Renal pelvis (tissue), 4 donors: ENCODE measurements around the gene NLK. TPM values are rescaled to one million over a fixed set of nuclear protein-coding genes. Genes with fewer than 3 reads are reported as not detected.
"Not testable (repeated sequence)": the region's sequence is repeated elsewhere in the genome, so short reads cannot be mapped to it uniquely, and the experiment has no call there.

Source experiments
- DNase-seq: peaks from one replicate; pipeline ENCODE4 v3.0.0-alpha.2; 2013
- polyA plus RNA-seq, 3 donors: library from polyadenylated mRNA; unstranded; fragments of 120-200 nt; gene quantifications; one replicate each; pipeline ENCODE4 v1.2.1, GENCODE V29; 2013; ENCODE audit not compliant: insufficient read length in 3 of 3

Gene NLK
- polyA plus RNA-seq, 3 donors: 43.3 to 53.9 (median 49.2) TPM

DNA sequence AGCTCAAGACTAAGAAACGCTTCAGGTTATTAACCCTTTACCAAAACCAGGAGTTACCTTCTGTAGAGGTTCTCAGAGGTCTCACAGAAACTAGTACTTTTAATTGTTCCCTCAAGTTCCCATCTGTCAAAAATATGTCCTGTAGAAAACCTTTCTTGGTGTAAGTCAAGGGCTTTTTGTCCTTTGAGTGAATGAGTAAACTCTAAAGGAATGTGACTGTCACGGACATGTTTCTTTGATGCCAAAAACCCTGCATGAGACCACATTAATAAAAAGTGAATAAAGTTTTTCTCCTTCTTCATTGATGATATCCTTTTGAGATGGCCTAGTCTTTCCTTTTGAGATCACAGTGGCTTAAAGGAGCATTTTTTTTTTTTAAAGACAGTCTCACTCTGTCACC, 102.9 kb downstream of the NLK start:
- DNase-seq: no peak

DNA sequence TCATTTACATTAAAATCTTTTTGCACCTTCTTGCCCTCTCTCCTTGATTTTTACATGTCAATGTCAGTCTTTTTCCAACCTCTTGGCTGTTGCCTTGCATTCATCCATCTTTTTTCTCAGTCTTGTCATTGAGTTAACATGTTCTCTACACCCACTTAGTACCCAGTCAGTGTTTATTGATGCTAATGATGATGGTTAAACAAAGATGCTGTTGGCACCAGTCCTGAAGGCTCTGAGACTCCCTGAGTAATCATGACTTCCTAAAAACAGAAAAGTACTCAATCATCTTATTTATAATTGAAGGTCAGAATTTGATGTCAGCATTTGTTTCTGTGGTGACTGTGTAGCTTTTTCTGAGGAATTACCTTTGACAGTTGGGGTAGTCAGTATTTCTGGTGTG, 104.5 kb downstream of the NLK start:
- no peak for DNase-seq

DNA sequence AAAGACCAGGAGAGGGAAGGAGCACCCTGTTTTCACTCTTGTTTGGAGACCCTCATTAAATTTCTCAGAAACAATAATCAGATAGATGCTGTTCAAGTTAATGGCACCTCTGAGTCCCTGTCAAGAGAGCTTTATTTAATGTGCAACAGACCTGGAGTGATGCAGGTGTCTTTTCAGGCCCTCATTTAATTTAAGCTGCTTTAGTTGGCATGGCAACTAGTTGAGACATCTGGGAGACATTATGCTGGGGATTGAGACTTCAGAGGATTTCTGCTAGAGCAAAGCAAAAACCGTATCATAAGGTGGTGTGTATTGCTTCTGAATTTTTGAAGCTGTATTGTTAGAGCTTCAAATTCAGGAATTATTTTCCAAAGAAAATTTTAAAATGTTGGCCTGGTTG, 108.5 kb downstream of the NLK start:
- no peak for DNase-seq

DNA sequence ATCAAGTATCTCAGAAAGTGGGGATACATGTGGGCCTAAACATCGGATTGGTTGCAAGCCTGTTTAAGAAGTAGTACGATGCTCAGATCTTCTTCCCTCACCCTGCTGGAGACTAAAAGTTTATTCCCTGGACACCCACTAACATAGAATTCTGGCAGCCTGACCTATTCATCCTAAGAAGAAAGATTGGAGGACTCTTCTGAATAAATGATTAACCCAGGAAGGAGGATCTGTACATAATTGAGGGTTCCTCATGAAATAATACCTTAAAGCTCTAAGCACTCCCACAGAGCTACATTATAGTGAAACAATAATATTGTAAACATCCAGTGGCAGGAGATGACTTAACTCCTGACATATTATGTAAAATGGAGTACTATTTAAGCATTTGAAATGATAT, 111.7 kb downstream of the NLK start:
- no peak for DNase-seq

DNA sequence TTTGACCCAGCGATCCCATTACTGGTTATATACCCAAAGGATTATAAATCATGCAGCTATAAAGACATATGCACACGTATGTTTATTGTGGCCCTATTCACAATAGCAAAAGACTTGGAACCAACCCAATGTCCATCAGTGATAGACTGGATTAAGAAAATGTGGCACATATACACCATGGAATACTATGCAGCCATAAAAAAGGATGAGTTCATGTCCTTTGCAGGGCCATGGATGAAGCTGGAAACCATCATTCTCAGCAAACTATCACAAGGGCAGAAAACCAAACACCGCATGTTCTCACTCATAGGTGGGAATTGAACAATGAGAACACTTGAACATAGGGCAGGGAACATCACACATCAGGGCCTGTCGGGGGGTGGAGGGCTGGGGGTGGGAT, 112.9 kb downstream of the NLK start:
- DNase-seq: not testable (repeated sequence)

DNA sequence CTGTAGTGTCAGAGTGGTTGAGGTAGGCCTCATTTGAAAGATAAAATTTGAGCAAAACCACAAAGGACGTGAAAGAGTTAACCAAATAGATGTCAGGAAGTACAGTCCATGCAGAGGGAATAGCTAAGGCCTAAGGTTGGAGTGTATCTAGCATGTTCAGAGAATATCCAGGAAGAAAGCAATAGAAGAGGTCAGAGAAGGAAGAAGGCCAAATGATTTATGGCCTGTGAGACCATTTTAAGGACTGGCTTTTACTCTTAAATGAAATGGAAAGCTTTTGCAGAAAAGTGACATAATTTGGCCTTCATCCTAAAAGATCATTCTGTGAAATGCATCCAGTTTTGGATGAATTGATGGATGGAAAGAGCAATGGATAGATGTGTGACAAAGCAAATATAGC, 116.5 kb downstream of the NLK start:
- DNase-seq: no peak

DNA sequence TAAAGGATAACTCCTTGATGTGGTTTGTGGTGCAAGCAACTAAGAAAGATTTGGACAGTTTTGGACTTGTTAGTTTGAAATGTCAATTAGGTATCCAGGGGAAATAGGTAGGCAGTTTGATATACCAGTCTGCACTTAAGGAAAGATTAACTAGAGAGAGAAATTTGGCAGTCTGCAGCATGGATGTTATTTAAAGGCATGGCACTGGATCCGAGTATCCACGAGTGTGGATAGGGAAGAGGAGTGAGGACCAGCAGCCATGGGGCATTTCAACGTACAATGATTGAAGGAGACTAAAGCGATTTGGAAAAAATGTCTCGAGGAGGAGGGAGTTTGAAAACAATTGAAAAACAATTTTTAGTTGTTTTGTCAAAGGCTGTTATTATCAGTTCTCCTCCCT, 117.4 kb downstream of the NLK start:
- no peak for DNase-seq

DNA sequence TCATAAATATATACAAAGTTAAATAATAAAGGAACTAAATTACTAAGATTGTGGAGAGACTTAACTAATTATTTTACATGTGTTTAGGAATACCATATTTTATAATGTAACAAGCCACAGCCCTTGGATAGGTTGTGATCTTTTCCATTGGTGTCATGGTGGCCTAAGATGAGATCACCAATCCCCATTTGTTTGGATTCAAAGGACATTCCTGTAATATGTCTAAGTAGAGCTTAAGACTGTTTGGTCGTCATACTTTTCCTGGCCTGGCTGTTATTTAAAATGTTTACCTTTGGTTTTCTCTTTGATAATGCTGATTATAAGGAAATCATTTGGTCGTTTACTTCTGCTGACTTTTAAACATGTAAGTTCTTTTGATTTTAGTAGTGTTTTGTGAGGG, 118.1 kb downstream of the NLK start:
- no peak for DNase-seq

DNA sequence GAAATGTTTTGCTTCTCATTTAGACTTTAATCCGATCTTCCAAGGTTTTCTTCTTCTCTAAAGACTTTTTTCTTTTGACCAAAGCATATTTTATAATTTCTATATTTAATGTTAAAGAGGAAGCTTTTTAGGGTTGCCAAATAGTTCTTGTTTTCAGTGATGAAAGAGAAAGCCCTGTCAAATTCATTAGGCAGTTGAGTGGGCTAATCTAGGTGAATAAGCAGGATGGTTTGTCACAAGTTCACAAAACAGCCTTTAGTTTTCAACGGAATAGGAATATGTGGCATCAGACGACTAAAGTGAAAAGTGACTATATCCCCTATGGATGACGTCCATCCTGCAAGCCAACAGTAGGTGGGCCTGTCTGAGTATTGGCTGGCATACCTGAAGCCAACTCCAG, 118.8 kb downstream of the NLK start:
- no peak for DNase-seq

DNA sequence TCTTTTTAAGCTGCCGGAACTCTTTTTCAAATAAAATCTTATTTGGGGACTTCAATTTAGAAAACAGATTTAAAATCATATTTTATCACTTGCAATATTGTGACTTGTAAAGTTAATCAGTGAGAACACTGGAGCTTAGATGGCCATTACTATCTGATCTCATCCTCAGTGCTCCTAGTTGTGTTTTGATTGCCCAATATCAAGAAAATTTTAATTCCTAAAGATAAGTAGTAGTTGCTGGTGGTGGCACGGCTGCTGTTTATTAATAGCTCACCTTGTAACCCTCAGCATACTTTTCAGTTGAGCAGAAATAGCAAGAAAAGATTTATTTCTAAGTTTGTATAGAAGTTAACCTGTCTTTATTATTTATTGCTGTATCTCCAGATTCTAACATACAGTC, 124.0 kb downstream of the NLK start:
- no peak for DNase-seq

DNA sequence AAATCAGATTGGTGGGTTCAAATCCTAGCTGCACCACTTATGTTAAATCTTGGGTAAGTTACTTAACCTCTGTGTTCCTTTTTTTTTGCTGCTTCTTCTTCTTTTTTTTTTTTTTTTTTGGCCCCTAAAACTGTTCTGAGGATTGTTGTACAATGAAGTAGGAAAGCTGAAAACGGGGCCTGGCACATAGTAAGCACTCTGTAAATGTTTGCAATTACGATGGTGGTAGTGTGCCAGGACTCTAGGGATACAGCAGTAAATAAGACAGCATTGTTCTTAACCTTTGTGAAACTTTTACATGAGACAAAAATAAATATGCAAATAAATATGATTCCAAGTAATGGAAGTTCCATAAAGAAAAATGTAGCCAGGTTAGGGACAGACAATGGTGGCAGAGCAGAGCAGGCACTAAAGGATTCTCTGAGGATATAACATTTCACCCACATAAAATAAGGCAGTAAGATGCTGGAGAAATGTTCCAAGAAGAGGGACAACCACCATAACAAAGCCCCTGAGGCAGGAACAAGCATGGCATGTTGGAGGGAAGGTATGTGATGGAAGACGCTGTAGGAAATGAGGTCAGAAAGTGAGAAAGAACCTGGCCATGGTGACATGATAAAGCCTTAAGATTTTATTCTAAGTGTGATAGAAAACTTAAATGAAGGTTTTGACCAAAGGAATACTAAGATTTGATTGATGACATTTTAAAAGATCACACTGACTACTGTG, 127.3 kb downstream of the NLK start:
- no peak for DNase-seq

DNA sequence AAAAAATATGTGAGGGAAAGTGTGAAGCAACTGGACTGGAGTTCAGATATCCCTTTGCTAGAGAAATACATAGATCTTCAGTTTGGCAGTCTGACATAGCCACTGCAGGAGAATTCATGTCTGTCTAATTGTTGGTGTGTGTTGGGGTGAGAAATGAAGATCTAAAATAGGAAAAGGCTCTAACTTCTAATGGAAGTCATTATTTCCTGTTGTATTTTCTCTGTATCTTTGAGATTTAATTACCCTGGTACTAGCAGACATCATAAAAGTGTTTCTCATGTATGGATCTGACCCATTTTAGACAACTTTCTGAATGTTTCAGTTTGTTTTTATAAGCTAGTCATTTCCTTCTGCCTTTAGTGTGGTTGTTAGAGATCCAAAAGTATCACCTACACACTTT, 128.3 kb downstream of the NLK start:
- DNase-seq: no peak

DNA sequence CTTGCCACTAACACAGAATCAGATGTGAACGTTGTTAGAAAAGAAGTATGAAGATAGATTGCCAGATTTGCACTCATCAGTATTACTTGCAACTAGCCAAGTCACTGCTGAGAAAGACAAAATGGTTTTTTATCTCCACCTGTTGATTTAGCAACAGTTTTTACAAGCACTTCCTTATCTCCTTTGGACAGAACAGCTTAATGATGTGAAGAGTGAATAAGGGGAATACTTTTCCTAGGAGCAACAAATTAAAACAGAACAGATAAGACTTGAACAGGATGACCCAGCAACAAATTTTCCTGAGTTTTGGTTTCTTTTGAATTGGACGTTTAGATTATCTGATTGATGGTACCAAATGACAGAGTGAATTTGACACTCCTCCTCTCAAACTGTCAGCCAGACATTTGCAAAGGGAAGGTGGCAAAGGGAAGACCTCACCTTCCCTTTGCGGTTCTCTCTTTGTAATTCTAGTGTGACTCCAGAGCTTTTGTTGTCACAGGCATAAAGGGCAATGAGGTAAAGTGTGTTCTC, 130.6 kb downstream of the NLK start:
- DNase-seq: peak; percentile 17

DNA sequence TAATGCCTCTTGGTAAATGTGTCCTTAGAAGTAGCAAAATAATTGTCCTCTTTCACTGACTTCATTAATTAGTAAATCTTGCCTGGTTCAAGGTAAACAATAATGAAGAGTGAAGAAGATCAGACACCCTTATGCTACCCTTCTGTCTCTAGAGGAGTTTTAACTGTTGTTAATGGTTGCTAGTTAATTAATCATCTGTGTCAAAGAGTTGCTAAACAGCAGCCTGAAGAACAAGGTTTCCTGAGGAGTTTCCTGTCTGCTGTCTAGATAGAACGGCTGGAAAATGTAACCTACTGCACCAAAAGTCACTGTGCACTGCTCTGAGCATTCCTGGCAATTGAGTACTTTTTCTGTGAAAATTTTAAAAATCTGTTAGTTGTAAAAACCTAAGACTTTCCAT, 131.3 kb downstream of the NLK start:
- peak; percentile 43 for DNase-seq

DNA sequence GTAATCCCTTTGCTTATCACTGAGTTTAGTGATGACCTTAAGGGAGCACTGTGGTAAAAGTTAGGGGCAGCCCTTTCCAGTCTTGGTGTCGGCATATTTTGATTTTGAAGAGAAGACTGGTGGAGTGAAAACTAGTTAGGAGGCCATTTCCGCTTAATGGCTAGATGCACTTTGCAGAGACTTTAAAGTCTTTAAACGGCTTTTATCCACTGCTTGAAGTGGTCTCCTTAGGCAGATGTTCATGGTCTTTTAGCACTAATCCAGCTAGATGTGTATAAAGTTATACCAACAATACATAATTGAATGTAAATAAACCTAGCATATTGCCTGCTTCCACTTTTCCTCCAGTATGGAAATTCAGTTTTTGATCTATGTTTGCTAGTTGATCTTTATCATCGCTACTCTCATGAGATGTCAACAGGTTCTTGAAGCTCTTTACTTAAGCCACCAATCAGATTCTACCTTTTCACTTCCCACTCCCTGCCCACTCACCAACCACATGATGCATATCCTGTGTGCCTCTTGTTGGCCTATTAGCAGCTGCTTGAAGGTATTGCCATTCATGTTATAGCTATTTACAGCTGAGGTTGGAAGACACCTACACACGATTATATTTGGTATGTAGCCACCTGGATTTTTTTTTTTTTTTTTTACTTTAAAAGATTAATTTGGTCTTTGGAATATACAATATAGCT, 132.0 kb downstream of the NLK start:
- no peak for DNase-seq

DNA sequence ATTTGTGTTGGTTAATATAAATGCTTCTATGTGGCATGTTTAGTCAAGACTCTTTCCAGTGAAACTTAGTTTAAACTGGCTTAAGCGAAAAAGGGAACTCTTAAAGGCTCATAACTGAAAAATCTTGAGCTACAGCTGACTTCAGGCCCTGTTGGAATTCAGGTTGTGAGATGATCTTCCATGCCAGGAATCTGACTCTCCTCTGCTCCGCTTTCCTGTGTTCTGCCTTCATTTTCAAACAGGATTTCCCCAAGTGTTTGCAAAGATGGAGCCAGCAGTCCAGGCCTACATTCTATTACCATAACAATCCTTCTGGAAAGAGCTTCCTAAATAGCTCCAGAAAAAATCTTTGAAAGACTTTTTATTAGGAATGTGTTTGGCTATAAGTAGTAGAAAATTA, 134.9 kb downstream of the NLK start:
- DNase-seq: no peak

DNA sequence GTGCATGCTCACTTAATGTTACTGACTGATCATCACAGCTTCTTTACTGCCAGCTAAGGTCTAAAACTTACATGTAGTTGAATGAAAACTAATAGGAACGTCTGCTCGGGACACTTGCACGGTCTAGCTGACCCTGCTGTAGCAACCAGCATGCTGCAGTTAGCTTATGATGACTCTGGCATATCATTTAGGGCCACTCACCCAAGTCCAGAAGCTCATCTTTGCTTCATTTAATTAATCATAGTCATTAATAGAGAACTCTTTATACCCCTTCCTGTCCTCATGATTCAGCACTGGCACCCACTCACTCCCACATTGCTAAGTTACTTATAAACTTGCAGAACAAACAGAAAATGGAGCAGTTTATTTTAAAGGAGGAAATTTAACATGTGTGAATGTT, 136.3 kb downstream of the NLK start:
- DNase-seq: no peak

DNA sequence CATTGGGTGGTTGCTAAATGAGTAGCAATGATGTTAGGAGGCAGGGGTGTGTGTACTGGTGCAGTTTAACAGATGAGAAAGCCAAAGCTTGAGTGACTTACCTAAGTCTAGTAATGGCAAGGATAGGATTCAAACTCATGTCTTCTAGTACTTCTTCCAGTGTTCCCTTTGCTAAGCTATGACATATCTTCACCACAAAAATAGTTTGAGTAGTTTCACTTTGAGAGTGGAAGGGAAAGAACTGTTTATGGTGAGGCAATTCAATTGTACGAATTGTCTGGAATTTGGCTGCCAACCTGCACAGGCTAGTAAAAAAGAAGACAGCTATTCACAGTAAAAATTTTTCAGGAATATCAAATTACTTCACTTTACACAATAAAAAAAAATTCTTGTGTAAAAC, 138.0 kb downstream of the NLK start:
- DNase-seq: no peak

DNA sequence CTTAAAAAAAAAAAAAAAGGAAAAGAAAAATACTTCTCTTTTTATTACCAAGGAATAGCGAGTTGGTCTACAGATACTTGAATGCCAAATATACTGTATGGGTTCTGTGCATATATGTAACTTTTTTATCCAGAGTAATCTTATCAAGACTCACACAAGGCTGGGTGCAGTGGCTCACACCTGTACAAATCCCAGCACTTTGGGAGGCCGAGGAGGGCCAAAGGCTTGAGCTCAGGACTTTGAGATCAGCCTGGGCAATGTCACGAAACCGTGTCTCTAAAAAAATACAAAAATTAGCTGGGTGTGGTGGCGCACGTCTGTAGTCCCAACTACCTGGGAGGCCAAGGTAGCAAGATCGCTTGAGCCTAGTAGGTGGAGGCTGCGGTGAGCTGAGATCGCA, 139.1 kb downstream of the NLK start:
- DNase-seq: no peak

DNA sequence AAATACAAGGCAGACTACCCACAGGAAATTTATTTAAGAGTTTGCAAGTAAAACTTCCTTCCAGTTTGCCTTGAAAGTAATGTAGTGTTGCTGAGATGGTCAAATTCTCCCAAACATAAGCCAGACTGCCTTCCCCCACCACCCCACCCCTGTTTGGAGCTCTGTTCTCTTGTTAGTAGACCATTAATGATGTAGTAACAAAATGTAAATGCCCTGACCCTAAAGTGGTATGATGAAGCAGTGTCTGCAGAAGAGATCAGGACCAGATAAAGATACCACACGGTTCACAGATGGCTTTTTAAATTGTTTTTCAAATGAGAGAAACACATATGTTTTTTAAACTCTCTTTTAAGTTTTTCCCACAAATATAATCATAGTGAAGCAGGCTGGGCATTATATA, 140.1 kb downstream of the NLK start:
- no peak for DNase-seq

DNA sequence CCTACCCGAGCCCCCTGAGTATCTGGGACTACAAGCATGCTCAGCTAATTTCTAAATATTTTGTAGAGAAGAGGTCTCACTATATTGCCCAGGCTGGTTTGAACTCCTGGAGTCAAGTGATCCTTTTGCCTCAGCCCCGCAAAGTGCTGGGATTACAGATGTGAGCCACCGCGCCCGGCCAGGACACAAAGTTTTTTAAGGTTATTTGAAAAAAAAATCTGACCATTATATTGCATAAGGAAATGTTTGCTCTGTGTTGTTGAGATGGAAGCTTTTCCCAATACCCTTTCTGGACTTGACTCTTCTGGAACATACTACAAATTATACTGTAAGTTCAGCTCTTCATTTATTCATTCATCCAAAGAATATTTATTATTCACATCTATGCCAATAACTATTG, 143.2 kb downstream of the NLK start:
- DNase-seq: no peak

DNA sequence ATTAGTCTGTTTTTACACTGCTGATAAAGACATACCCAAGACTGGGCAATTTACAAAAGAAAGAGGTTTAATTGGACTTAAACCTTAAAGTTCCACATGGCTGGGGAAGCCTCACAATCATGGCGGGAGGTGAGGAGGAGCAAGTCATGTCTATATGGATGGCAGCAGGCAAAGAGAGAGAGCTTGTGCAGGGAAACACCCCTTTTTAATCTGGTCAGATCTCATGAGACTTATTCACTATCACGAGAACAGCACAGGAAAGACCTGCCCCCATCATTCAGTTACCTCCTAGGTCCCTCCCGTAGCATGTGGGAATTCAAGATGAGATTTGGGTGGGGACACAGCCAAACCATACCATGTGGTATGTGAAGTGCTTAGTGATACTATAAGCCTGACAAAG, 144.0 kb downstream of the NLK start:
- DNase-seq: not testable (repeated sequence)

DNA sequence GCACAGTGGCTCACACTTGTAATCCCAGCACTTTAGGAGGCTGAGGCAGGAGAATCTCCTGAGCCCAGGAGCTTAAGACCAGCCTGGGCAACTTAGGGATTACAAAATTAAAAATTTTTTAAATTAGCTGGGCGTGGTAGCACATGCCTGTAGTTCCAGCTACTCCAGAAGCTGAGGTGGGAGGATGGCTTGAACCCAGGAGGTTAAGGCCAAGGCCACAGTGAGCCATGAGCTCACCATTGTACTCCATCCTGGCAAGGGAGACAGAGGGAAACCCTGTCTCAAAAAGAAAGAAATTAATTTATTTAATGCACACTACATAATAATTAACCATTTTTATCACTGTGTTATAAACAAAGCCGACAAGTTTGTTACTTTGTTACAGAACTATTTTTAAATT, 145.5 kb downstream of the NLK start:
- no peak for DNase-seq

DNA sequence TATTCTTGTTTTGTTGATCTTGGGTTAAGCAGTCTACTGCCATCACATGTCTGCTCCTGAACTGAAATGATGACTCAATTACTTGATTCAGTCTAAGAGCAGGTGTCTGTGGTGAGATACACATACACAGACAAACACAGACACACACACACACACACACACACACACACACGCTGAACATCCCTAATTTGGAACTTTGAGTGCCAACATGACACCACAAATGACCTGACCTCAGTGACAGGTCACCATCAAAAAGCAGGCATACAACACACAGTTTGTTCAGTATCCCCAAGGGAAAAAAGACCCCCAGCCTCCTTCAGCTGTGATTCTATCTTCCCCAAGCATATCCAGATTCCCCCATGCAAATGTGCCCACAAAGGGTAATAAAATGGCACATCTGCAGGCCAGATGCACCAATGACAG, 146.4 kb downstream of the NLK start:
- no peak for DNase-seq
